Fibroblast of lung (primary cell): Measurements from ENCODE around the gene AP2A2. TPM values are rescaled to one million over a fixed set of nuclear protein-coding genes. Genes with fewer than 3 reads are reported as not detected.

ENCODE experiments used
- DNase-seq, 2 donors: peaks; one replicate each; pipeline versions ENCODE4 v3.0.0 to v3.0.0-alpha.2; 2010; ENCODE audit warnings: low read depth in 2 of 2
- H2AFZ ChIP-seq: 2 replicates; pipeline ENCODE4 v1.5.1; 2012; ENCODE audit warnings: low read length, control low read depth, inconsistent platforms
- H3K27ac ChIP-seq: 2 replicates; pipeline ENCODE4 v1.5.1; 2011; ENCODE audit warnings: low read length, control low read depth; ENCODE audit not compliant: insufficient read depth
- H3K27me3 ChIP-seq: 2 replicates; pipeline ENCODE4 v1.5.1; 2011; ENCODE audit warnings: mild to moderate bottlenecking, low read length; ENCODE audit not compliant: control insufficient read depth, insufficient read depth
- H3K36me3 ChIP-seq: 2 replicates; pipeline ENCODE4 v1.5.1; 2011; ENCODE audit warnings: low read length; ENCODE audit not compliant: control insufficient read depth, insufficient read depth
- H3K4me1 ChIP-seq: 2 replicates; pipeline ENCODE4 v1.5.1; 2011; ENCODE audit warnings: low read length; ENCODE audit not compliant: control insufficient read depth, insufficient read depth; ENCODE audit errors: extremely low read depth
- H3K4me2 ChIP-seq: 2 replicates; pipeline ENCODE4 v1.5.1; 2011; ENCODE audit warnings: low read length, control low read depth; ENCODE audit not compliant: insufficient read depth; ENCODE audit errors: extremely low read depth
- H3K4me3 ChIP-seq, 4 experiments: fragments of 200-600 bp in 1 of 4; sonication (generic) in 1 of 4; replicated peaks in 1 of 4; 2 replicates each; pipeline ENCODE4 v1.5.1; 2011 to 2016; ENCODE audit warnings: low read length in 4 of 4, low read depth in 3 of 4, mild to moderate bottlenecking in 3 of 4, control low read depth in 2 of 4, inconsistent platforms in 1 of 4, mixed read lengths in 1 of 4; ENCODE audit not compliant: insufficient read depth in 1 of 4; ENCODE audit errors: control extremely low read depth in 1 of 4
- H3K79me2 ChIP-seq: 2 replicates; pipeline ENCODE4 v1.5.1; 2012; ENCODE audit warnings: mild to moderate bottlenecking, low read length, inconsistent platforms; ENCODE audit not compliant: control insufficient read depth, insufficient read depth
- H3K9ac ChIP-seq: 2 replicates; pipeline ENCODE4 v1.5.1; 2011; ENCODE audit warnings: mild to moderate bottlenecking, low read length, control low read depth; ENCODE audit not compliant: insufficient read depth
- H3K9me3 ChIP-seq: 2 replicates; pipeline ENCODE4 v1.5.1; 2012; ENCODE audit warnings: low read depth, low read length; ENCODE audit not compliant: control insufficient read depth, insufficient read depth
- H4K20me1 ChIP-seq: 2 replicates; pipeline ENCODE4 v1.5.1; 2011; ENCODE audit warnings: low read length; ENCODE audit not compliant: control insufficient read depth, insufficient read depth; ENCODE audit errors: extremely low read depth
- CTCF ChIP-seq, 2 donors: IDR thresholded peaks in 1 of 2; conservative IDR thresholded peaks in 1 of 2; 1 replicate in 1 of 2; 2 replicates in 1 of 2; pipeline ENCODE4 v1.5.1; 2011 to 2012; ENCODE audit warnings: low read length in 2 of 2, control low read depth in 1 of 2, inconsistent platforms in 1 of 2, low read depth in 1 of 2, mild to moderate bottlenecking in 1 of 2
- EZH2 ChIP-seq: IDR thresholded peaks from 2 replicates; pipeline ENCODE4 v1.5.1; 2012; ENCODE audit warnings: low read length, control low read depth, mild to moderate bottlenecking; ENCODE audit errors: missing control alignments
- polyA plus RNA-seq, 2 donors: library from polyadenylated mRNA; depleted of rRNA in 1 of 2; stranded (reverse) in 1 of 2; unstranded in 1 of 2; fragments of >200 nt; gene quantifications; 2 replicates each; pipeline ENCODE4 v1.2.1, GENCODE V29; 2011 to 2012; ENCODE audit warnings: missing spikeins in 1 of 2
- total RNA-seq: library from RNA; depleted of rRNA; stranded (reverse); fragments of >200 nt; gene quantifications from 2 replicates; pipeline ENCODE4 v1.2.1, GENCODE V29; 2014

Gene AP2A2
- total and polyA plus RNA-seq, 2 donors (not counting 1 experiment from before 2014, with no cell fraction given): 21.6 to 46.1 TPM

- no peaks in the 10 kb centered on the region for H4K20me1 ChIP-seq
- no peak overlapping the region for H3K9ac ChIP-seq
- no peaks in the 10 kb centered on the region for H3K79me2 ChIP-seq
- no peak overlapping the region for H3K4me3 ChIP-seq
- no peak for DNase-seq
- no peaks in the 10 kb centered on the region for H3K9me3 ChIP-seq
- H3K27ac ChIP-seq: no peak overlapping the region
- no peaks in the 10 kb centered on the region for H3K4me1 ChIP-seq
- no peak overlapping the region for H3K4me2 ChIP-seq
- TF ChIP-seq EZH2 (no peak), CTCF (conservative IDR thresholded peaks at IDR 0.05 in 1 of 2, IDR thresholded peaks at IDR 0.05 in 1 of 2; ENCODE audit: low read depth in 1 of 2, low read length in 2 of 2) (no peak)
- H3K27me3 ChIP-seq: no peaks in the 10 kb centered on the region
- no peak overlapping the region for H2AFZ ChIP-seq
- peaks cover 15% of the 10 kb centered on the region for H3K36me3 ChIP-seq
Observed at GRCh38 chr11:1008803-1009145, 83.1 kb downstream of the AP2A2 start.

- Histone ChIP-seq H3K27me3 (no peaks in the 10 kb centered on the region), H3K4me2 (no peak overlapping the region), H2AFZ (no peak overlapping the region), H3K9me3 (no peaks in the 10 kb centered on the region), H3K4me1 (no peaks in the 10 kb centered on the region), H3K4me3 (no peak overlapping the region), H3K27ac (no peak overlapping the region), H3K36me3 (peaks cover 15% of the 10 kb centered on the region), H4K20me1 (no peaks in the 10 kb centered on the region), H3K79me2 (no peaks in the 10 kb centered on the region), H3K9ac (no peak overlapping the region)
- no peak for DNase-seq
- TF ChIP-seq EZH2 (no peak), CTCF (conservative IDR thresholded peaks at IDR 0.05 in 1 of 2, IDR thresholded peaks at IDR 0.05 in 1 of 2; ENCODE audit: low read depth in 1 of 2, low read length in 2 of 2) (no peak)
Observed at GRCh38 chr11:1009371-1009770, 83.7 kb downstream of the AP2A2 start.

- Histone ChIP-seq H3K27me3 (no peaks in the 10 kb centered on the region), H3K36me3 (peaks cover 15% of the 10 kb centered on the region), H3K4me1 (no peaks in the 10 kb centered on the region), H3K9me3 (no peaks in the 10 kb centered on the region), H4K20me1 (no peaks in the 10 kb centered on the region), H3K4me2 (no peak overlapping the region), H3K79me2 (no peaks in the 10 kb centered on the region), H3K4me3 (no peak overlapping the region), H2AFZ (no peak overlapping the region), H3K27ac (no peak overlapping the region), H3K9ac (no peak overlapping the region)
- no peak for TF ChIP-seq CTCF (conservative IDR thresholded peaks at IDR 0.05 in 1 of 2, IDR thresholded peaks at IDR 0.05 in 1 of 2; ENCODE audit: low read depth in 1 of 2, low read length in 2 of 2)
- no peak for TF ChIP-seq EZH2
- DNase-seq: no peak
Observed at GRCh38 chr11:1009991-1010390, 84.3 kb downstream of the AP2A2 start.
